ENCODE results near the gene SLC2A14. TPM values are rescaled to one million over a fixed set of nuclear protein-coding genes. Genes with fewer than 3 reads are reported as not detected.
"Not testable (repeated sequence)": the region's sequence is repeated elsewhere in the genome, so short reads cannot be mapped to it uniquely, and the experiment has no call there.

SLC2A14 gene
- total RNA-seq, 4 donors from 2014 or later = 0.13 to 1.4 TPM; not detected in 2

- WGBS, 2 donors = 50 to 52% methylated on average over 2 of the region's 2 CpGs
Observed at GRCh38 chr12:7853557-7853956, 19.2 kb downstream of the SLC2A14 start.

GRCh38 chr12:7851622-7852081 lies 21.1 kb downstream of the SLC2A14 start:
- WGBS, 2 donors = 41 to 49% methylated on average over 3 of the region's 3 CpGs
- H3K4me3 ChIP-seq (ENCODE audit: low read depth, poor library complexity, severe bottlenecking); intact Hi-C loops (cut with DNase I; ENCODE audit: low total_unique reads); DNase-seq (ENCODE audit: low spot score in 2 of 2): not testable (repeated sequence)

More at GRCh38 chr12:7853557-7853956, 19.2 kb downstream of the SLC2A14 start:
- no peak for DNase-seq (ENCODE audit: low spot score in 2 of 2)
- intact Hi-C loops (cut with DNase I; ENCODE audit: low total_unique reads) = no loop called here
- H3K4me3 ChIP-seq (ENCODE audit: low read depth, poor library complexity, severe bottlenecking) = no peak overlapping the region
- TF ChIP-seq CTCF (IDR thresholded peaks at IDR 0.05) (no peak), POLR2A (IDR thresholded peaks at IDR 0.05) (no peak)

GRCh38 chr12:7850099-7850498 lies 22.6 kb downstream of the SLC2A14 start:
- intact Hi-C loops (cut with DNase I; ENCODE audit: low total_unique reads); H3K4me3 ChIP-seq (ENCODE audit: low read depth, poor library complexity, severe bottlenecking); DNase-seq (ENCODE audit: low spot score in 2 of 2): not testable (repeated sequence)
- WGBS, 2 donors = 85 to 91% methylated on average over 5 of the region's 5 CpGs

- intact Hi-C loops (cut with DNase I; ENCODE audit: low total_unique reads); H3K4me3 ChIP-seq (ENCODE audit: low read depth, poor library complexity, severe bottlenecking); DNase-seq (ENCODE audit: low spot score in 2 of 2): not testable (repeated sequence)
- 25 to 40% methylated on average over 2 of the region's 2 CpGs for whole genome bisulfite sequencing, 2 donors
Observed at GRCh38 chr12:7848098-7848422, 24.7 kb downstream of the SLC2A14 start.

GRCh38 chr12:7847226-7848097 lies 25.3 kb downstream of the SLC2A14 start:
- WGBS, 2 donors = 28 to 38% methylated on average over 4 of the region's 4 CpGs
- DNase-seq (ENCODE audit: low spot score in 2 of 2); intact Hi-C loops (cut with DNase I; ENCODE audit: low total_unique reads); H3K4me3 ChIP-seq (ENCODE audit: low read depth, poor library complexity, severe bottlenecking): not testable (repeated sequence)

GRCh38 chr12:7844116-7844515 lies 28.6 kb downstream of the SLC2A14 start:
- intact Hi-C loops (cut with DNase I; ENCODE audit: low total_unique reads) = no loop called here
- DNase-seq (ENCODE audit: low spot score in 2 of 2) = no peak
- TF ChIP-seq CTCF (IDR thresholded peaks at IDR 0.05) (no peak), POLR2A (IDR thresholded peaks at IDR 0.05) (no peak)
- 76 to 84% methylated on average over 5 of the region's 5 CpGs for WGBS, 2 donors
- H3K4me3 ChIP-seq (ENCODE audit: low read depth, poor library complexity, severe bottlenecking) = no peak overlapping the region

GRCh38 chr12:7843583-7843982 lies 29.1 kb downstream of the SLC2A14 start:
- 33 to 38% methylated on average over 3 to 4 of the region's 9 CpGs for WGBS, 2 donors
- DNase-seq (ENCODE audit: low spot score in 2 of 2); intact Hi-C loops (cut with DNase I; ENCODE audit: low total_unique reads); H3K4me3 ChIP-seq (ENCODE audit: low read depth, poor library complexity, severe bottlenecking): not testable (repeated sequence)

DNA sequence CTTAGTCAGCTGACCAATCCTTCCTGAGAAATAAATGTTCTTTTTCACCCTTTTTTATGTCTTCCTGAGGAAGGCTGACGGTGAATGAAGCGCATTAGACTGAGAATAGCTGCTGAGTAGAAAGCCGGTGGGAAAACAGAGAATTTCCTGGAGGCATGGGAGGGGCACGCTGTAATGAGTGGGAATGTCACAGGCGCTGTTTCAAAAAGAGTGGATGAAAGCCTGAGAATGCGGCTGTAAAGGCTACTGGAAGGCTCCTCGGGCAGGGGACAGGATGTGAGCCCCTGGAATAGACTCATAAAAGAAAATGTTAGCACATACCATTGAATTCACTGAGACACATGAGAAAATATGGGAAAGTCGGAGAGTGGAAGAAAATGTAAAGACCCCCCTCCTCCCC lies 29.6 kb downstream of the SLC2A14 start:
- H3K4me3 ChIP-seq (ENCODE audit: low read depth, poor library complexity, severe bottlenecking); intact Hi-C loops (cut with DNase I; ENCODE audit: low total_unique reads); DNase-seq (ENCODE audit: low spot score in 2 of 2): not testable (repeated sequence)
- whole genome bisulfite sequencing, 2 donors = 9 to 18% methylated on average over 5 to 6 of the region's 8 CpGs

- DNase-seq (ENCODE audit: low spot score in 2 of 2); H3K4me3 ChIP-seq (ENCODE audit: low read depth, poor library complexity, severe bottlenecking); intact Hi-C loops (cut with DNase I; ENCODE audit: low total_unique reads): not testable (repeated sequence)
- WGBS, 2 donors = 89 to 95% methylated on average over 9 of the region's 9 CpGs
Observed at GRCh38 chr12:7842444-7842843, 30.3 kb downstream of the SLC2A14 start.

- H3K4me3 ChIP-seq (ENCODE audit: low read depth, poor library complexity, severe bottlenecking); DNase-seq (ENCODE audit: low spot score in 2 of 2); intact Hi-C loops (cut with DNase I; ENCODE audit: low total_unique reads): not testable (repeated sequence)
- 78 to 89% methylated on average over 7 of the region's 7 CpGs for WGBS, 2 donors
Observed at GRCh38 chr12:7839848-7840247, 32.9 kb downstream of the SLC2A14 start.

GRCh38 chr12:7839226-7839625 lies 33.5 kb downstream of the SLC2A14 start:
- DNase-seq (ENCODE audit: low spot score in 2 of 2); H3K4me3 ChIP-seq (ENCODE audit: low read depth, poor library complexity, severe bottlenecking); intact Hi-C loops (cut with DNase I; ENCODE audit: low total_unique reads): not testable (repeated sequence)
- WGBS, 2 donors = 29 to 36% methylated on average over 9 to 10 of the region's 10 CpGs
